Raji (cell line): ENCODE data around the gene CRISPLD2.

ENCODE experiments used
- POLR2A ChIP-seq: IDR thresholded peaks from 2 replicates; pipeline ENCODE4 v1.6.1; 2011; ENCODE audit warnings: low read depth, low read length, control low read depth; ENCODE audit not compliant: insufficient read depth

Gene CRISPLD2

DNA sequence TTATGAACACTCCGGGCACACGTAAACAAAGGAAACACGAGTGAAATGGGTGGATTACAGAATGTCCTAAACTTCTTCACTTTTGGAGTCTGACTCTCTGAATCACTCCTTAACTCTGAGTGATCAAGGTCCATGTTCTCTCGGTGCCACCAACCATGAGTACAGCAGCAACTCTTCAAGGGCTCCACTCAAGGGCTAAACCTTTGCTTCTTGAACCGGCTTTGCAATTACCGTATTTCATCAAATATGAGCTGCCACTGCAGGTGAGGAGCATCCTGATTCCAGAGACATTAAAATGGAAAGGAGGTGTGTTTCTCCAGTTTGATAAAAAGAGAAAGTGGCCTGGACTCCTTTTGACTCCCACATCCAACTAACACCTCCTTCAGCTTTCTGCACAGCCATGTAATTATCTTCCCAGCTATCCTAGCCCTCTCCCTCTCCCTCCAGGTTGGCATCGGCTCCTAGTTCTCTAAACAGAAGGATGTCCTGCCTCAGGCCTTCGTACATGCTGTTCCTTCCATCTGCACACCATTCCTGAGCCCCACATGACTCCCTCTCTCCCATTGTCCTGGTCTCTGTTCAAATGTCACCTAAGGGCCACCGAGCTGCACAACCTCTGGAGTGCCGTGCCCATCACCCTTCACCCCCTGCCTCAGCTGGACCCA lies 130.1 kb downstream of the CRISPLD2 start:
- TF ChIP-seq POLR2A, result no peak

GRCh38 chr16:84950906-84951305 lies 131.1 kb downstream of the CRISPLD2 start:
- TF ChIP-seq POLR2A, result no peak

DNA sequence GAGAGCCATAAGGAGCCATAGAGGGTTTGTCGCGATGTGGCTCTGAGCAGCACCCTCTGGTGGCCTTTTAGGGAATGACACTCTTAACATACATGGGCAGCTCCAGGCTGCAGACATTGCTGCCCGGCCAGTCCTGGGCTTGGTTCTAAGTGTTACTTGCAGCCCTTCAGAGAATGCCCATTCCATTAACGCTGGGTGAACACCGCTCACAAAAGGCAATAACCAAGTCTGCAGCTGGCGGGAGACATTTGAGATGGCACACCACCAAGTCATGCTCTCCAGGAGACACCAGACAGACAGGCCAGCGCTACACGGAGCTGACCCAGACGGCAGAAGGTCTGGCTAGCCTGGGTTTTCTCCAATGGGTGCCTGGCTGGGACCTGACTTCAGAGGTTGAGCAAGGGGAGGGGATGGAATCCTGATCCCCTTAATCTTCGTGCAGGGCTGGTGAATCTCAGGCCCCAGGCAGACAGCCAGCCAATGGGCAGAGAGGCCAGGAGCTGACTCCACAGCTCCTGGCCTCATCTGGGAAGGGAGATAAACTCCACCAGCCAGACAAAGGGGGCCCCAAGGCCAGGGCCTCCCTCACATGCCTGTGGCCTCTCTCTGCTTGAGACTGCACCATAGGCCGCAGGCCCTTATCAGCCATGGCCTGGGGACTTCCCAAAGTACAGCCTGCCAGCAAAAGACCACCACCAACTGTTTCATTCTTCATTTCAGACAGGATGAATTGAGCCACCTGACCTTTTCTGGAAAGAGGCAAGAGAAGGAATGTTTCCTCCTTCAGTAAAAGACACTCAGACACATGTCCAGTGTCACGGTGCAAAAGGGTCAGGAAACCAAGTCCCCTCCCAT lies 132.8 kb downstream of the CRISPLD2 start:
- no peak for TF ChIP-seq POLR2A

DNA sequence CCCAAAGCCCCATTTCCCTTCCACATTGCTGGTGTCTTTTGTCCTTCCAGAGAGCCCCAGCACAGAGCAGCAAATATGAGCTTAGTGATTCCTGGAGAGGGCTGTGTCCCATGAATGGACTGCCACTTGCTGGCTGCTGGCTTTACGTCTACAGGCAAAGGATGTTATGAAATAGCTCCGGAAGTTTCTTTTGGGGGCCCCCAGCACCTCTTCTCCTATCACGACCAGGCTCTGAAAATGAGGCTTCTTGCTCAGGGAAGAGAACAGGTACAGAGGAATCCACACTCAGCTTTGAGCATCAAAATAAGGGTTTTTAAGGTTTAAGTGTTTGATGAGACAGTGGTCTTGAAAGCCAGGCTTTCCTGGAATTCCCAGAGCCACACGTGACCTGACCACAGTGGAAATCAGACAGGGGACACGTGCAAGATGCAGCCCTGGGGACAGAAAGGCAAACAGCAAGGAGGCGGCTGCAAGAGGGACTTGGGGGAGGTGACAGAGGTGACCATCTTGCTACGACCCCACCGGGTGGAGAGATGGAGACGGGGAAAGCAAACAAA lies 133.5 kb downstream of the CRISPLD2 start:
- no peak for TF ChIP-seq POLR2A

GRCh38 chr16:84955427-84955826 lies 135.6 kb downstream of the CRISPLD2 start:
- no peak for TF ChIP-seq POLR2A

- no peak for TF ChIP-seq POLR2A
Measured at GRCh38 chr16:84957192-84957591, 137.4 kb downstream of the CRISPLD2 start.

- TF ChIP-seq POLR2A, result no peak
Measured at GRCh38 chr16:84957792-84958191, 138.0 kb downstream of the CRISPLD2 start.
